HCEC 1CT (cell line): ENCODE results near the gene TNNI2.
A peak's percentile ranks its signal among the peaks of the same experiment; 100 is the strongest.
"Not testable (repeated sequence)": the region's sequence is repeated elsewhere in the genome, so short reads cannot be mapped to it uniquely, and the experiment has no call there.

Source experiments
- DNase-seq: peaks from one replicate; pipeline ENCODE4 v3.0.0-alpha.2; 2017

Gene TNNI2

GRCh38 chr11:1864831-1865665, 26.3 kb downstream of the TNNI2 start:
- DNase-seq, result no peak

GRCh38 chr11:1866226-1866625, 27.4 kb downstream of the TNNI2 start:
- no peak for DNase-seq

GRCh38 chr11:1866776-1867175, 28.0 kb downstream of the TNNI2 start:
- no peak for DNase-seq

GRCh38 chr11:1867381-1867780, 28.6 kb downstream of the TNNI2 start:
- no peak for DNase-seq

GRCh38 chr11:1868056-1868635, 29.4 kb downstream of the TNNI2 start:
- no peak for DNase-seq

DNA sequence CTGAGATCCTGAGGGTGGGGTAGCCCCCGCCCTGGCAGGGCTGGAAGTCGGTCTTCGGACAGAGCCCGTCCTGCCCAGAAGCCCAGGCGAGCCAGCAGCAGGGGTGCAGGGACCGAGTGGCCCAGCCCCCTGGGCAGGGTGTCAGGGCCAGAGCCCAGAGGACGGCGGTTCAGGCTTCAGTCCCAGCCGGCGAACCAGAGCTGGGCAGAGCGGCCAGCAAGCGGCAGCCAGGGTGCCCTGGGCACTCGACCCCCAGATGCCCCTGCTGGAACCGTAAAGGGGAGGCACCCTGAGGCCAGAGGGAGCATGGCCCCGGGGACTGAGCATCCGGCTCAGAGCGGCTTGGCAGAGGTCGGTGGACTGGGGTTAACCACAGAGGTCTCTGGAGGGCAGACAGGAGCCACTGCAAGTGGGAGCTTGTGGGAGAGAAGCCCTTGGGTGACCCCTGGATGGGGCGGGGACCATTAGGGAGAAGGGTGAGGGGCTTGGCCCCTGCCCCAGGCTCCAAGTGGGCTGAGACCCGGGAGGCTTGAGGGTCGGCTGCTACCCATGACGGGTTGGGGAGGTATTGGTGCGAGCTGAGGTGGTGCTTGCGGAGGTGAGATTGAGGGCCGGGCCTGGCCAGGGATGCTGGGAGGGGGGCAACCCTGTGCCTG, 30.0 kb downstream of the TNNI2 start:
- DNase-seq, result no peak

GRCh38 chr11:1869427-1870325, 30.9 kb downstream of the TNNI2 start:
- DNase-seq, result no peak

DNA sequence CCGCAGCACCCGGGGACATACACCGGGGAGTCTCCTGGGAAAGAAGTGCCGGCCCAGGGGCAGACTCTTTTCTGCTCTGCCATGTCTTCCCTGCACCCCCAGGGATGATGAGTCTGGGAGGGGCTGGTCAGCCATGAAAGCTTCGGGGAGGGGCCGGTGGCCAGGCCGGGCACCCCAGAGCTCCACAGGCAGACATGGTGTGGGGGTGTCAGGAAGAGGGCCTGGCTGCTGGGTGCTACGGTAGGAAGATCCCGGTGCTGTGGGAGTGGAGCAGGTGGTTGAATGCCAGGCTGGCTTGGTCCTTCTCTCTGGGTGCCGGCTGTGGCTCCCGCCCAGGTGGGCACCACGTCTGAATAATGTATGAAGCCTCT, 31.5 kb downstream of the TNNI2 start:
- no peak for DNase-seq

- DNase-seq, result no peak
These were observed 32.1 kb downstream of the TNNI2 start for GRCh38 chr11:1870721-1871466.

DNA sequence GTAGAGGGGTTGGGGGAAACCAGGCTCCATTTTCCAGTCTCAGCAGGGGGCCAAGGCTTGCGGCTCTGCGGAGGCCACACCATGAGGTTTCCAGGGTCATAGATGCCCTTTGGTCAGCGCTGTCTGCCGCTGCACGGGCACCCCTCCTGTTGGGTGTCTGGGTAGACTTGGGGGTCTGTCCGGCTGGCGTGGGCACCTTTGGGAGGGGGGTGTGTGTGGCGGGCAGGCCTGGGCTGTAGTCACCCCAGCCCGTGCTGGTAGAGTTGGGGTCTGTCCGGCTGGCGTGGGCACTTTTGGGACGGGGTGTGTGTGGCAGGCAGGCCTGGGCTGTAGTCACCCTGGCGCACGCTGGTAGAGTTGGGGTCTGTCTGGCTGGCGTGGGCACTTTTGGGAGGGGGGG, 32.8 kb downstream of the TNNI2 start:
- no peak for DNase-seq

- no peak for DNase-seq
These were observed 33.6 kb downstream of the TNNI2 start for GRCh38 chr11:1872267-1872985.

DNA sequence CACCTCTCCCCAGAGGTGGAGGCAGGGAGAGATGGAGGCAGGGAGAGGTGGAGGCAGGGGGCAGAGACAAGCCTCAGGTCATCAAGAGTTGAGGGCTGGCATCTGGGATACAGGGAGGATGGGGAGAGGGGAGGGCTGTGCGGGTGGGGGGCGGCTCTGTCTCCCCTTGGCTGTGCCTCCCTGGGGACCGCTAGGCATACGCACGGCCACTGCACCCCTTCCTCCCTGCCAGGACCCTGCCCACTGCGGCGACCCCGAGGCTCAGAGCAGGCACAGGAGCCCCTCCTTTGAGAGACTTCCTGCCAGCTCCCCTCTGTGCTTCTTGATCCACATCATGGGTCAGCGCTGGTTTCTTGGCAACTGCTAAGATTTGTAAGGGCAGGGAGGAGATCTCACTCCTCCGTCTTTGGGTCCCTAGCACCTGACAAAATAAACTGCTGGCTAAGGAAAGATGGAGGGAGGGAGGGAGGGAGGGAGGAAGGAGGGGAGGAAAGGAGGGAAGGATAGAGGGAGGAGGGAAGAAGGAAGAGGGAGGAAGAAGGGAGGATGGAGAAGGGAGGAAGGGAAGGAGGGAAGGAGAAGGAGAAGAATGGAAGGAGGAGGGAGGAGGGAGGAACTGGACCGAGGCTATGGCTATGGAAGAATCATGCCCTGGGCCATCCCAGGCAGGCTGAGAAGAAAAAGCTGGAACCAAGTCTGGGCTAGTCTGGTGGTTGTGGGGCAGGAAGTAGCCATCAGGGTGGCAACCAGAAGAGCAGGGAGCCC, 34.4 kb downstream of the TNNI2 start:
- DNase-seq, result peak; percentile 13

GRCh38 chr11:1873813-1874150, 35.0 kb downstream of the TNNI2 start:
- not testable (repeated sequence) for DNase-seq

DNA sequence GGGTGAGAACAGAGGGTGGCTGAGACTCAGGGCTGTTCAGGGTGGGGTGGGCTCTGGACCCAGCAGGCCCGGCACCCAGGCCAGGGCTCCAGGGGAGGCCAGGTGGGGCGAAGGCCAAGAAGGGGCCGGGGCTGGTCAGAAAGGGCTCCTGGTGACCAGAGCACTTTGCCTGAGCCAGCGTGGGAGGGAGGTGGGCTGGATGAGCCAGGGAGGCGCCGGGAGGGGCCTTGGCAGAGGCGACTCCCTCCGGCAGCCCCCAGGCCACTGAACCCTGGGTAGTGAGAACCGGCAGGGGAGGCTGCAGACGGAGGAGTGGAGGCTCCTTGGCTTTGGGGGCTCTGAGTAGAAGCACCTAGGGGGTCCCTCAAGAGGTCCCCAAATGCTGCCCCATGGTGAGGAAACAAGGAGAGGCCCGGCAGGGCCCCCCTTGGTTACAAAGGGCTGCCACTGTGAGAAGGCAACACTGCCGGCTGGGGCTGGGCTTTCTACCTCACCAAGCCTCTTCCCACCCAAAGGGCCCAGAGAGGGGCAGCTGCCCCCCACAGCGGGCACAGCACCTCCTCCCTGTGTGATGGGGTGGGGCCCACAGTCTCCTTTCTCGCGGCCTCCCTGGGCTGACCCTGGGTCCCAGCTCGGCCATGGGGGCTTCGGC, 35.8 kb downstream of the TNNI2 start:
- not testable (repeated sequence) for DNase-seq

DNA sequence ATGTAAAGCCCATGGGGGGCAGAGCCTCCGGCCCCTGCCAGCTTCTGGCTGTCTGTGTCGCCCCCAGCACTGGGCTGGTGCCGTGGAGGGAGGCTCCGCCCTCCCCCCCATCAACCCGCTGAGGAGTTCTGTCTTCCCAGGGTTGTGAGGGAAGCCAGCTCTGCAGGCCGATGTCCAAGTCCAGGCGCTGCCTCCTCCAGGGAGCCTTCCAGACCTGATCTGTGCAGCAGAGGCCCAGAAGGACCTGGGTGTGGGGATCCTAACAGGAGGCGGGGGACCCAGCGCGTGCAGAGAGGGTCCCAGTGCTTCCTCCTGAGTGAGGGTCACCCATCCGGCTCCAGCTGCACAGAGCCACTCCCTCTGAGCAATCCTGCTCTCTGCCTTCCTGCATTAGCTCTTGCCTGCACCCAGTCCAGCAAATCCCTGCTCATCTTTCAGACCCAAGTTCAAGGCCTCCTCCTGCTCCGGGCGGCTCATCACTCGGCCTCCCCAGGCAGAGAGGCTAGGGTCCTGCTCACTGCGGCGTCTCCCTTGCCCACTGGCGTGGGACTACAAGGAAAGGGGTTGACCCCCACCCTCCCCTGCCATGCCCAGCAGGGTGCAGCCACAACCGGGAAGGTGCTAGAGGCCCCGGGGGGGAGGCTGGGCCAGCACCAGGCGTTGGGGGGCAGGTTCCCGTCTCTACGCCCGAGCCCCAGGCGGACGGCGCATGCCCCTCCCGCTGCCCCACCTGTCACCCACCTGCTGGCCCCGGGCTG, 36.5 kb downstream of the TNNI2 start:
- no peak for DNase-seq

DNA sequence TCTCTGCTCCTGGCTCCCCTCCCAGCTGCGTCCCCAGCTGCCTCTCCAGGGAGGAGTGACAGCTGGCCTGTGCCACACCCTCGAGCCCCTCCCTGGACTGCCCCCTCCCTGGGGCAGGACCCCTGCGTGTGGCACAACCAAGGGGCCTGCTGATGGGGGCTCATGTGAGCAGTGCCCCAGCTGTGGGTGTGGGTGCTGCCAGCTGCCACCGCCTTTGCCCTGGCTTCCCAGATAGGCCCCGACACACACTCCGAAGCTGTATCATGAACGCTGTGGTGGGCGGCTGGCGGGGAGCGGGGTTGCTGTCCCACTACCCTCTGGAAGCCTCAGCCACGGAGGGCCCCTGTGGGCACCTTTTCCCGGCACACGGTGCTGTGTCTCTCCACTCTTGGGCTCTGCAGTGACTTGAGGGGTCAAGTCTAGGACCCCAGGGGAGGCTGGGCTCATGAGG, 37.1 kb downstream of the TNNI2 start:
- DNase-seq, result not testable (repeated sequence)

GRCh38 chr11:1876361-1877063, 37.7 kb downstream of the TNNI2 start:
- DNase-seq, result peak; percentile 82

DNA sequence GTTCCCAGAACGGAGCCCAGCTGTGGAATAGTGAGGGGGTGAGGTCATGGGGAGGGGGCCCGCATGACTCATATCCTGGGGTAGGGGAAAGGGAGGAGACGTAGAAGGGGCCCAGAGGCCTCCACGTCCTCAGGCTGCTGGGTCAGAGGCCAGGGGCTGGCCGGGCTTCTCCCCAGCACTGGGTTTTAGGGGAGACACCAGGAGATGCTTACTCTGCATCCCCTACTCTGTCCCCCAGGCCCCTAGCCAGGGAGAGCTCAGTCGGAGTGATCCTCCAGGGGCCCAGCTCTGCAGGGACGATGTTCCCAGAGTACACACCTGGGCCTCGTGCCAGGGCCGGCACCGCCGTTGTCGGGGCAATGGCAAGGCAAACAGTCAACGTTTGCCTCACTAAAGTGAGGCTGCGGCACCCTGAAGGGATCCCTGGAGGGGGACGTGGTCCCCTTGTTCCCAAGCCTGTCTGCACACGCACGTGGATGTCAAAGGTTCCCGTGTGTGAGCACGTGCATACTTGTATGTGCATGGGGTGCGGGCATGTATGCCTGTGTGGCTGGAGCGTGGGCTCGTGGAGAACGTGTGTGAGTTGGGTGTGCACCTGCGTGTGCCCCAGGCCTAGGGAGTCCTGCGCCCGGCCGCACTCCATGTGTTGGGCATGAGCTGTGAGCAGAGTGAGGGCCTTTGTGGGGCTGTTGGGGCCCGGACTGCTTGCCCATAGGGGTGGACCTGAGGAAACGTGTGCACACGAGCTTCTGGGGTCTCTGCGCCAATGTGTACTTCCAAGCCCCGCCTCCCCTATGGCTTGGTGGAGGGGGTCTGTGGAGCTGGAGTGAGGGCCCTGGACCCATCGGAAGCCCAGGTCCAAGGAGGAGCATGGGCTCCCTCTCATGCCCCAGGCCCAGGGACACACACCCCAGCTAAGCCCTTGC, 38.7 kb downstream of the TNNI2 start:
- DNase-seq, result peak; percentile 37
